ENCODE data around the gene MFN1. TPM values are rescaled to one million over a fixed set of nuclear protein-coding genes. Genes with fewer than 3 reads are reported as not detected.

The MFN1 gene
- total RNA-seq, result 49.1 and 56.0 TPM in 2 replicates

GRCh38 chr3:179347345-179348194 lies at the start of gene MFN1:
Gene MFN1 (plus strand): TSS chr3:179347709. CDS start chr3:179348852, 1,143 bp downstream.

GRCh38 chr3:179322286-179323196 lies 25.0 kb upstream of the MFN1 start, which contains the start of gene ZNF639:
Gene ZNF639 (plus strand): TSS chr3:179323031. CDS start chr3:179328294, 5,263 bp downstream.

Other genes starting within 250 kb of the MFN1 start
- gene PIK3CA, start 199.4 kb upstream of the MFN1 start, total RNA-seq, result 23.6 and 29.8 TPM in 2 replicates
- gene KCNMB3, start 96.6 kb upstream of the MFN1 start, total RNA-seq, result 0.92 and 1.8 TPM in 2 replicates
- gene ZNF639, start 24.7 kb upstream of the MFN1 start, total RNA-seq, result 32.9 and 36.6 TPM in 2 replicates
- 57.2 and 71.6 TPM in 2 replicates for gene GNB4, start 103.8 kb downstream of the MFN1 start, total RNA-seq
- 43.5 and 50.5 TPM in 2 replicates for gene ACTL6A, start 215.2 kb downstream of the MFN1 start, total RNA-seq

Measured in aortic smooth muscle cell (primary cell).